Vagina (tissue), 2 donors: ENCODE measurements around the gene CCDC34. TPM values are rescaled to one million over a fixed set of nuclear protein-coding genes. Genes with fewer than 3 reads are reported as not detected.

Source experiments
- DNase-seq, 2 donors: peaks; one replicate each; pipeline ENCODE4 v3.0.0-alpha.2; 2017; ENCODE audit errors: extremely low spot score in 2 of 2
- H3K27ac ChIP-seq: fragments of 200-600 bp; sonication (generic); one replicate; pipeline ENCODE4 v1.5.1; 2019
- H3K27me3 ChIP-seq: fragments of 200-600 bp; sonication (generic); one replicate; pipeline ENCODE4 v1.5.1; 2019
- H3K36me3 ChIP-seq, 2 donors: fragments of 200-600 bp; sonication (generic); one replicate each; pipeline ENCODE4 v1.5.1; 2017 to 2019
- H3K4me1 ChIP-seq: fragments of 200-600 bp; sonication (generic); one replicate; pipeline ENCODE4 v1.5.1; 2019
- H3K4me3 ChIP-seq, 2 donors: fragments of 200-600 bp; sonication (generic); 1 replicate in 1 of 2; 2 replicates in 1 of 2; pipeline ENCODE4 v1.5.1; 2016 to 2019
- H3K9me3 ChIP-seq: fragments of 200-600 bp; sonication (generic); one replicate; pipeline ENCODE4 v1.5.1; 2019
- POLR2A ChIP-seq, 2 donors: fragments of 450-650 bp; IDR thresholded peaks; one replicate each; pipeline ENCODE4 v1.6.1; 2017; ENCODE audit warnings: antibody characterized with exemption in 2 of 2, mild to moderate bottlenecking in 2 of 2, moderate library complexity in 2 of 2
- POLR2AphosphoS5 ChIP-seq, 2 donors: sonication (generic); formaldehyde crosslinking; IDR thresholded peaks; one replicate each; pipeline ENCODE4 v1.9.0; 2017; ENCODE audit warnings: antibody characterized with exemption in 2 of 2, mild to moderate bottlenecking in 2 of 2, low read depth in 1 of 2; ENCODE audit not compliant: insufficient read depth in 1 of 2
- intact Hi-C: fragments of 100-400 bp; cut with DNase I; formaldehyde crosslinking; loops from one replicate; pipeline ENCODE4 v1.15.1; 2023
- total RNA-seq: library from RNA; depleted of rRNA; stranded (reverse); fragments of >200 nt; gene quantifications from one replicate; pipeline ENCODE4 v1.2.3, GENCODE V29; 2016
- TF ChIP-seq, protein P1 (sequence below), 3 experiments: fragments of 450-650 bp in 2 of 3; fragments of 200-600 bp in 1 of 3; sonication (generic) in 1 of 3; IDR thresholded peaks; one replicate each; pipeline ENCODE4 v1.5.1; 2017 to 2019; ENCODE audit warnings: antibody characterized with exemption in 3 of 3, mild to moderate bottlenecking in 2 of 3, moderate library complexity in 2 of 3

Gene CCDC34
- total RNA-seq, 1 donor from 2014 or later = 4.7 TPM

DNA sequence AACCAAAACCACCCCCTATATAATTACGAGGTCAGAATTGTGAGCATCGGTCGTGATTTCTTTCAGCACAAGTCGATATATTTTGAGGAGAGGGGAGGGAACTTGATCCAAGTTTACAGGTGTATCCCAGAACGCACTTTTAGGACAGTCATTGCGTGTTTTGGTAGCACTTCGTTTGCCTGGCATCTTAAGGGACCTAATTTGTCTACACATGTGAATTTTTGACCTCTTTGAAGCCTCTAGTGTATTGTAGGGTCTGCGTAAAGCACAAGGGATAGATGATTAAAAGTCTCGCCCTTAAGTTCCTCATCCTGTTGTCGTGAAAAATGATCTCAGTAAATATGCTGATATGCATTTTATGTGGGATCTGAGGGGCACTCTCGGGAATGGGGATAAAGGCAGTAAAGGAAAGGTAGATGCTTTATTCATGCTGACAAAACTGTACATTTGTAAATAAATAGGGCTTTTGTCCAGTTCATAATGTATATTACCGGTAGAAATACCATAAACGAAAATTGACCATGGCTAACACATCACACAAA lies 632 bp upstream of the CCDC34 start:
- intact Hi-C loops = no loop called here
- peak overlapping the region; percentile 60 to 72 for H3K4me3 ChIP-seq
- H3K27ac ChIP-seq = peak overlapping the region; percentile 20
- H3K27me3 ChIP-seq = no peaks in the 10 kb centered on the region
- peaks cover 20% of the 10 kb centered on the region for H3K4me1 ChIP-seq
- no peaks in the 10 kb centered on the region for H3K9me3 ChIP-seq
- no peak for DNase-seq
- no peaks in the 10 kb centered on the region for H3K36me3 ChIP-seq
- TF ChIP-seq, protein P1, sequence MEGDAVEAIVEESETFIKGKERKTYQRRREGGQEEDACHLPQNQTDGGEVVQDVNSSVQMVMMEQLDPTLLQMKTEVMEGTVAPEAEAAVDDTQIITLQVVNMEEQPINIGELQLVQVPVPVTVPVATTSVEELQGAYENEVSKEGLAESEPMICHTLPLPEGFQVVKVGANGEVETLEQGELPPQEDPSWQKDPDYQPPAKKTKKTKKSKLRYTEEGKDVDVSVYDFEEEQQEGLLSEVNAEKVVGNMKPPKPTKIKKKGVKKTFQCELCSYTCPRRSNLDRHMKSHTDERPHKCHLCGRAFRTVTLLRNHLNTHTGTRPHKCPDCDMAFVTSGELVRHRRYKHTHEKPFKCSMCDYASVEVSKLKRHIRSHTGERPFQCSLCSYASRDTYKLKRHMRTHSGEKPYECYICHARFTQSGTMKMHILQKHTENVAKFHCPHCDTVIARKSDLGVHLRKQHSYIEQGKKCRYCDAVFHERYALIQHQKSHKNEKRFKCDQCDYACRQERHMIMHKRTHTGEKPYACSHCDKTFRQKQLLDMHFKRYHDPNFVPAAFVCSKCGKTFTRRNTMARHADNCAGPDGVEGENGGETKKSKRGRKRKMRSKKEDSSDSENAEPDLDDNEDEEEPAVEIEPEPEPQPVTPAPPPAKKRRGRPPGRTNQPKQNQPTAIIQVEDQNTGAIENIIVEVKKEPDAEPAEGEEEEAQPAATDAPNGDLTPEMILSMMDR (IDR thresholded peaks at IDR 0.05) = no peak
- TF ChIP-seq POLR2AphosphoS5 (IDR thresholded peaks at IDR 0.05; ENCODE audit: insufficient read depth in 1 of 2, low read depth in 1 of 2) = no peak
- TF ChIP-seq POLR2A (IDR thresholded peaks at IDR 0.05) = no peak

GRCh38 chr11:27361649-27362431 lies 1.2 kb downstream of the CCDC34 start:
- TF ChIP-seq, protein P1 (IDR thresholded peaks at IDR 0.05) = no peak
- TF ChIP-seq POLR2AphosphoS5 (IDR thresholded peaks at IDR 0.05; ENCODE audit: insufficient read depth in 1 of 2, low read depth in 1 of 2) (no peak), POLR2A (IDR thresholded peaks at IDR 0.05) (no peak)
- peaks cover 20% of the 10 kb centered on the region for H3K4me1 ChIP-seq
- H3K4me3 ChIP-seq = peak overlapping the region; percentile 60 to 72
- no peak overlapping the region for H3K27ac ChIP-seq
- H3K36me3 ChIP-seq = no peaks in the 10 kb centered on the region
- H3K27me3 ChIP-seq = no peaks in the 10 kb centered on the region
- no peak for DNase-seq
- no peaks in the 10 kb centered on the region for H3K9me3 ChIP-seq
- intact Hi-C loops = no loop called here

GRCh38 chr11:27358296-27358695 lies 4.7 kb downstream of the CCDC34 start:
- Histone ChIP-seq H3K4me3 (no peak overlapping the region), H3K4me1 (peaks cover 12% of the 10 kb centered on the region)
- intact Hi-C loops = no loop called here

GRCh38 chr11:27357250-27357649 lies 5.8 kb downstream of the CCDC34 start:
- H3K4me3 ChIP-seq = no peak overlapping the region
- TF ChIP-seq POLR2A (IDR thresholded peaks at IDR 0.05) (no peak), POLR2AphosphoS5 (IDR thresholded peaks at IDR 0.05; ENCODE audit: insufficient read depth in 1 of 2, low read depth in 1 of 2) (no peak)
- TF ChIP-seq, protein P1 (IDR thresholded peaks at IDR 0.05) = no peak
- no peak overlapping the region for H3K27ac ChIP-seq
- H3K36me3 ChIP-seq = no peaks in the 10 kb centered on the region
- intact Hi-C loops = no loop called here
- H3K27me3 ChIP-seq = no peaks in the 10 kb centered on the region
- no peaks in the 10 kb centered on the region for H3K9me3 ChIP-seq
- peaks cover 7% of the 10 kb centered on the region for H3K4me1 ChIP-seq
- no peak for DNase-seq

More at GRCh38 chr11:27358296-27358695, 4.7 kb downstream of the CCDC34 start:
- Histone ChIP-seq H3K9me3 (no peaks in the 10 kb centered on the region), H3K36me3 (no peaks in the 10 kb centered on the region), H3K27me3 (no peaks in the 10 kb centered on the region), H3K27ac (no peak overlapping the region)
- no peak for DNase-seq
- TF ChIP-seq POLR2A (IDR thresholded peaks at IDR 0.05) (no peak), POLR2AphosphoS5 (IDR thresholded peaks at IDR 0.05; ENCODE audit: insufficient read depth in 1 of 2, low read depth in 1 of 2) (no peak)
- TF ChIP-seq, protein P1 (IDR thresholded peaks at IDR 0.05) = no peak
